Measurements from ENCODE around the gene TM4SF1.

Gene TM4SF1

GRCh38 chr3:149374391-149374790 is 3.1 kb downstream of the TM4SF1 start:
- DNase-seq (ENCODE audit: low spot score): no peak
- TF ChIP-seq CTCF (IDR thresholded peaks at IDR 0.05; ENCODE audit: extremely low read depth, missing control alignments): no peak

- no peak for DNase-seq (ENCODE audit: low spot score)
- no peak for TF ChIP-seq CTCF (IDR thresholded peaks at IDR 0.05; ENCODE audit: extremely low read depth, missing control alignments)
Observed at GRCh38 chr3:149373235-149374125, 4.0 kb downstream of the TM4SF1 start.

GRCh38 chr3:149371723-149372114 is 5.7 kb downstream of the TM4SF1 start:
- no peak for DNase-seq (ENCODE audit: low spot score)
- no peak for TF ChIP-seq CTCF (IDR thresholded peaks at IDR 0.05; ENCODE audit: extremely low read depth, missing control alignments)

- DNase-seq (ENCODE audit: low spot score): no peak
- no peak for TF ChIP-seq CTCF (IDR thresholded peaks at IDR 0.05; ENCODE audit: extremely low read depth, missing control alignments)
Observed at GRCh38 chr3:149371001-149371722, 6.3 kb downstream of the TM4SF1 start.

- TF ChIP-seq CTCF (IDR thresholded peaks at IDR 0.05; ENCODE audit: extremely low read depth, missing control alignments): no peak
- no peak for DNase-seq (ENCODE audit: low spot score)
Observed at GRCh38 chr3:149369991-149370866, 7.2 kb downstream of the TM4SF1 start.

GRCh38 chr3:149368674-149369497 is 8.6 kb downstream of the TM4SF1 start:
- no peak for DNase-seq (ENCODE audit: low spot score)
- TF ChIP-seq CTCF (IDR thresholded peaks at IDR 0.05; ENCODE audit: extremely low read depth, missing control alignments): no peak

All from GM20000 (cell line).